ENCODE data around the gene ATP6V1C2.
A peak's percentile ranks its signal among the peaks of the same experiment; 100 is the strongest.
"Not testable (repeated sequence)": the region's sequence is repeated elsewhere in the genome, so short reads cannot be mapped to it uniquely, and the experiment has no call there.

ATP6V1C2 gene

DNA sequence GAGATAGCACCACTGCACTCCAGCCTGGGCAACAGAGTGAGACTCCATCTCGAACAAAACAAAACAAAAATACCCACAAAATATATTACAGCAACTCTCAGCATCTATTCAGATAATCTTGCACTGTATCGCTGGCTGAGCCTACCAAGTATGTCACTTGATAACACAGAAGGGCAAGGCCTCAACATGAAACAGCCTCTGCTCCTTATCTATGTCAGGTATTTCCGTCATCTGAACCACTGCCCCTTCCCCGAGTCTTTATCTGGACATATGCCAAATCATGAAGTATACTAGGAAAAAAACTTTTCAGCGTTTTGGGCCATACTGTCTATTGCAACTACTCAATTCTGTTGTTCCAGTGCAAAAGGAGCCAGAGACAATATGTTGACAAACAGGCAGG, 73.4 kb downstream of the ATP6V1C2 start:
- DNase-seq (ENCODE audit: low spot score): no peak
- in situ Hi-C loops (cut with MboI; ENCODE audit: low pct_unique_long_range_greater_than_20kb, low sequenced_read_pairs, unreplicated experiment): no loop called here
- TF ChIP-seq CTCF (IDR thresholded peaks at IDR 0.05; ENCODE audit: extremely low read depth, insufficient read depth, missing control alignments): no peak

DNA sequence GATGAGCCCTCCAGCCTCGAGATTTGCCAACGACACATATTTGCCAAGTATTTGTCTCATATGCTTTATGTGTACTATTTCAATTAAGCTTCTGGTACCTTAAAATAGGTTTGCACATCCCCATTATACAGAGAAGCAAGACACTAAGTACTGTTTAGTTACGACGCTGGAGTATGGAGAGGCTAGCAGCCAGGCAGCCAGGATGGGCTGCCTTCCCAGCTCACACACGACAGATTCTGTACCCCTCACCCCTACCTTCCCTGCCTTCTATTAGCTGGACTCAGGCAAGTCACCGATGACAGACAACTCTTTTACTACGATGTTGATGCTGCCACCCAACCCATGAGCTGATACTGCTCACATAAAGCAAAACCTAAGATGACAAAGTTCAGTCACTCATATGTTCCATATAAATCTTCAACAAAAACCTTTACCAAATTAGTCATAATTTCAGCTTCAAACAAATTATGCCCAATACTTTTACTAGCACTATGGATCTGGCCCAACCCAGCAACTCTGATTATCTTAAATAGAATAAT, 74.1 kb downstream of the ATP6V1C2 start:
- DNase-seq (ENCODE audit: low spot score): no peak
- TF ChIP-seq CTCF (IDR thresholded peaks at IDR 0.05; ENCODE audit: extremely low read depth, insufficient read depth, missing control alignments): no peak
- in situ Hi-C loops (cut with MboI; ENCODE audit: low pct_unique_long_range_greater_than_20kb, low sequenced_read_pairs, unreplicated experiment): no loop called here

- in situ Hi-C loops (cut with MboI; ENCODE audit: low pct_unique_long_range_greater_than_20kb, low sequenced_read_pairs, unreplicated experiment): no loop called here
- DNase-seq (ENCODE audit: low spot score): no peak
- TF ChIP-seq CTCF (IDR thresholded peaks at IDR 0.05; ENCODE audit: extremely low read depth, insufficient read depth, missing control alignments): no peak
Observed at GRCh38 chr2:10796703-10797102, 75.3 kb downstream of the ATP6V1C2 start.

GRCh38 chr2:10798783-10799182, 77.4 kb downstream of the ATP6V1C2 start:
- in situ Hi-C loops (cut with MboI; ENCODE audit: low pct_unique_long_range_greater_than_20kb, low sequenced_read_pairs, unreplicated experiment): no loop called here
- no peak for DNase-seq (ENCODE audit: low spot score)
- peak; percentile 23 for TF ChIP-seq CTCF (IDR thresholded peaks at IDR 0.05; ENCODE audit: extremely low read depth, insufficient read depth, missing control alignments)

GRCh38 chr2:10800163-10800562, 78.7 kb downstream of the ATP6V1C2 start:
- no peak for TF ChIP-seq CTCF (IDR thresholded peaks at IDR 0.05; ENCODE audit: extremely low read depth, insufficient read depth, missing control alignments)
- in situ Hi-C loops (cut with MboI; ENCODE audit: low pct_unique_long_range_greater_than_20kb, low sequenced_read_pairs, unreplicated experiment): no loop called here
- no peak for DNase-seq (ENCODE audit: low spot score)

GRCh38 chr2:10802657-10803056, 81.2 kb downstream of the ATP6V1C2 start:
- in situ Hi-C loops (cut with MboI; ENCODE audit: low pct_unique_long_range_greater_than_20kb, low sequenced_read_pairs, unreplicated experiment): no loop called here
- DNase-seq (ENCODE audit: low spot score): no peak
- TF ChIP-seq CTCF (IDR thresholded peaks at IDR 0.05; ENCODE audit: extremely low read depth, insufficient read depth, missing control alignments): no peak

DNA sequence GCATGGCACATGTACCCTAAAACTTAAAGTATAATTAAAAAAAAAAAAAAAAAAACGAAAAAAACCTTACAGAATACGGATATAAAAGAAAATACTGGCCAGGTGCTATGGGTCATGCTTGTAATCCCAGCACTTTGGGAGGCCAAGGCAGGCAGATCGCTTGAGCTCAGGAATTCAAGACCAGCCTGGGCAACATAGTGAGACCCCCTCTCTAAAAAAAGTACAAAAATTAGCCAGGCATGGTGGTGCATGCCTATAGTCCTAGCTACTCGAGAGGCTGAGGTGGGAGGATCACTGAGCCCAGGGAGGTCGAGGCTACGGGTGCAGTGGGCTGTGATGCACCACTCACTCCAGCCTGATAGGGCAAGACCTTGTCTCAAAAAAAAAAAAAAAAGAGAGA, 84.6 kb downstream of the ATP6V1C2 start:
- DNase-seq (ENCODE audit: low spot score); in situ Hi-C loops (cut with MboI; ENCODE audit: low pct_unique_long_range_greater_than_20kb, low sequenced_read_pairs, unreplicated experiment): not testable (repeated sequence)
